Stimulated activated CD4-positive, alpha-beta T cell treated with anti-CD3 and anti-CD28 coated beads, TNF-alpha, amount 100 ng/mL, for 4 hours (primary cell): ENCODE results near the gene PDCD10.

Source experiments
- DNase-seq, 3 experiments: peaks; one replicate each; pipeline ENCODE4 v3.0.0-alpha.2; 2020; ENCODE audit warnings: low read depth in 3 of 3

PDCD10 gene

DNA sequence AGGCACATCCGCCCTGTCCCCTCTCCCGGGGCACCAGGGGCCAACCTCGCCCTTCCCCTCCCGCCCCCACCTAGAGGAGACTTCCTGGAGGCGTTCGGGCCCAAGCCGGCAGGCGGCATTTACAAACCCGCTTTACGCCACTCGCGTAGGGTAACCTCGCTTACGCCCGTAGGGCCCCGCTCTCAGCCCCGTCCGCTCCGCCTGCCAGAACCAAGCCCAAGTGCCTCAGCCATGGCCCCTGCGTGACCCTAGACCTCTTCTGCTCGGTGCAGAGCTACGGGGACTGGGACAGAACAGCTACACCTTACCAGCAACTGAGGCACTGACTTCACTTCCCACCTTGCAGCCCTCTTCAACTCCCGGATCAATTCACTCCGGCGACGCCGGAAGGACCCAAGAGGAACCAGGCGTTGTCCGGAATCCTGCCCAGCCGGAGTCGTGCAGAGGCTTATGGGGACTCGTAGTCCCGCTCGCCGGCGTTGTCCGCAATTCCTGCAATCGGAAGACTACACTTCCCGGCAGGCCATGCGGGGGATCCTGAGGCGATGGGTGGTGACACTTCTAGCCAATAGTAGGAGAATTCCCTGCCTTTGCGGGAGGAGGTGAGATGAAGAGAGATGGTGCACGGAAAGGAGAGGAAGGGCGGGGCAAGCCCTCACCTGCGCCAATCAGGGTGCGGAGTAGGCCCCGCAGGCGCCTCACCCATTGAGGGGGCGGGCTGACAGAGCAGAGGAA lies at the start of gene PDCD10:
Gene PDCD10, minus strand, starts transcription at position 395 of the 735 bp plus-strand sequence. CDS start 14,735 bp downstream, outside the sequence.
- peak; percentile 90 to 93 (median 91) for DNase-seq

DNA sequence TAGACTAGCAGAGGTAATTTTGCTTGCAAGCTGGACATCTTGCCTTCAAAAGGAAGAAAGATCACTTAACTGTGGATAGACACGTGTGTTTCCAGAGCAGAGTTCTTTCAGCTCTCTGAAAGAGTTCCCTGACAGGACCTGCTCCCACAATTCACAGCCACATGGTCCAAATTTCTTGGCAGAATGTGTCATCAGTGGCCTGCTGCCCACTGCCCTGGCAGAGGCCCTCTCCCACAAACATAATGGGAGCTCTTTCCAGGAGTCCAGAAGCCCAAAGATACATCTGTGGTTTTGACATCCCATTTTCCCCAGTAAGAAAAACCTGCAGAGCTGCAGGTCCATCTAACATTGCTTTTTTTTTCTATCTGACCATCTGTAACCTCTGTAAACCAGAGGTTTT lies 49.1 kb upstream of the PDCD10 start:
- DNase-seq, result no peak

DNA sequence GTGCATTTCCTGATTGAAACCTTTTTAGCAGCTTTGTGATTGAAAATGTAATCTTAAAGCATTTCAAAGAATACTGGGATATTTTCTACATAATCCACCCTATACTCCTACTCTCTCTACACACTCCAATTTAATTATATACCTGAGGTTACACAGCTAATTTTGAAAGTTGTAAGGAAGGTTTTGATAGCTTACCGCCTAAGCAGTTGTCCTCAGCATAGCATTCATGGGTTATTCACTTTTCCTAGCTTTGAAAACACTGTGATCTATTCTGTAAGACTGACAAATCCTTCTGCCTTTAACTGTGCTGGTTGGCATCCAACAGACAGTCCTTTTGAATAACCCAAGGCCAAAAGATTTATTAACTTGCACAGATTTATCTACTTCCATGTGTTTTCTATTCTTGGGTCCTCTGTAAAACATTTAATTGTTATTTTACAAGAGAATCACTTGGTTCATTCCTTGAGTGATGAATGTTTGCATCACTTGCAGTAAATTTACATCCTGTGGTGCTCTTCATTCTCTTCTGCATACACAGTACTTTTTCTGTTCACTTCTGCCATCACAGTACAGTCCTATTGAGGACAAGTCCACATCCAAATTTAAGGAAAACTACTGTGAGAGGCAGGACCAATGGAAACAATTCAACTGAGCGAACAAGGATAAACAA lies 45.7 kb upstream of the PDCD10 start:
- no peak for DNase-seq

DNA sequence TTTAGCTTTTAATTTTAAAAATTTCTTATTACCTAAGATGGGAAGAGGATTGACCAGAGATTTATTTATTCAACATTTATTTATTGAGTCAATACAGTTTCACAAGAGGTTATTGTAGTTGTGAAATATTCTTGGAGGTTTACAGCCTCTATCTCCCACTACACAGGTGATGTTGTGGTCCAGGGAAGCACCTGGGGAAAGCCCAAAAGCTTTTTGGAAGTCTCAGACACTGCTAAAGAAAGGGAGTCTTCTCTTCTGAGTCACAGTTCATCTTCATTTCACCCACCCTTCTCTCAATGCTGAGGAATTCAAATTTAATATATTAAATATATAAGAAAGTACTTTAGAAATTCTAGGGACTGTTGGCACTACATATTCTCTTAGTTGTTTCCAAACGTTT lies 42.7 kb upstream of the PDCD10 start:
- no peak for DNase-seq

DNA sequence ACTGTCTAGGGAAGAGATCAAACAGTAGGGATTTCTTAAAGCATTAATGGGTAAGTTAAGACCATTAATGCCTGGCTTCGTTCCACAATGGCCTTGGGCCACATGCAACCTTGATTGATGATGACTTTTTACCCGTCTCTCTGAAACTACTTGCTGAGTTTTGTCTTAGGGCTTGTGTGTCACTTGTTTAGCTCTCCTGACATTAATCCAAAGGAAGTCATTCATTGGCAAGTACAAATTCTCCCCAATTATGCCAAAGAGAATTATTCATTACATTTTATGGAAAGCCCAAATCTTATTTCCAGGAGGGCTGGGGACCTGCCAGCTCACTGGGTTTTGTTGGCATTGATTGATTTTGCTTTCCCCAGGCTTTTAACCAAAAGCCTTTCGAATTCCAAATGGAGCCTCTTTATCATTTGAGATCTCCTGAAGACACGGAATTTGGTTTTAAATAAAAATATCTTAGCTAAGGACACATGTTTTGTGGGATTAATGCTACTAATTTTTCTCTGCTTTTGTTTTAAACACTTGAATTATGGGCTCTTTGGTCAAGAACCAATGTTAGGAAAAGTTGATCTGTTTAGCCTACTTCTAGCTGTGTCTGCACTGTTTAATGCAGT lies 41.5 kb upstream of the PDCD10 start:
- no peak for DNase-seq

DNA sequence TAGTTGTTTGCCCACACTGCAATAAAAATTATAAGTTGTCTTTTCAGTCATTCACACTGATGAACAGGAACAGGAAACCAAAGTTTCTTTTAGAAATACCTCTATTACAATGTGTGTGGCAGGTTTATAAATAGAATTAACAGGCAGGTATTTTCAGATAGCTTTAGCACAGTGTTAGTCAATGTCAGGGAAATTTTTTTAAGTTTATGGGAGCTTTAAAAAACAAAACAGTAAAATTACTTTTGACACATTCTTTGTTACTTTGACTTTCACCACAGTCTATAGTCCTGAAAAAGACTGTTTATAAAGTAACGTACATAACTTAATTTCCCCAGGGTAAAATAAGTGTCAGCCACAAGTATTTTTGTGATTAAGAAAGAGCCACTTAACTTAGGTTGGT lies 38.9 kb upstream of the PDCD10 start:
- no peak for DNase-seq

DNA sequence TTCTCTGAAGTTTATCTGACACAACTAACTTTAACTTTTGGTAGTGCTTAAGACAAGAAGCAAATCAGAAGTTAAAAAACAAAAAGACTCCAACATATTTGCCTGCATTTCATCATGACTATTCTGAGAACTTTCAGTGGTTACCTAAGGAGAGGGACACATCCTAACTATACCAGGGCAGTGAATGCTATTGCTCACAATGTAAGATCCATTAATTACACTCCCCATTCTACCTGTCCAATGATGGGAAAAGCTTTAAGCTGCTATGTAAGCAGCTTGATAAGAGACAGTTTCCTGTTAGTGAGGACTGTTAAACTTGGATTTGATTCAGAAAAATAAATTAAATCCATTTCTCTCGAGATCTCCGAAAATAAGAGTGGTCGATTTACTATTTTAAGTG lies 38.3 kb upstream of the PDCD10 start:
- no peak for DNase-seq

DNA sequence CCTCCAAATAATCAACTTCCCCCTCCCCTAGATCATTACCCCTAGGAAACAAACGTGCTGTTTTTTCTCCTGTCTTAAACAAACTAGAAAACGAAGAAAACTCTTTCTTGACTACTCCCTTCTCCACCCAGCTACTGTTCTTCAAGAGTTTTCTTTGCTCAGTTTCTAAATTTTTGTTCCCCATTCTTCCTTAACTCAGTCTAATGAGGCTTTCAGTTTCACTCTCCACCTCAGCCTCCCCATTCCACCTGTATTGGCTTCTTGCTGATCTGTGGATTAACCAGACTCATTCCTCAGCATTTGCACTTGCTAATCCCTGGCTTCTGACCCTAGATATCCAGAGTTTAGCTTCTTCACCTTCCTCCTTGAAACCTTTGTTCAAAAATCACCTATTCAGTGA lies 27.6 kb upstream of the PDCD10 start:
- no peak for DNase-seq

DNA sequence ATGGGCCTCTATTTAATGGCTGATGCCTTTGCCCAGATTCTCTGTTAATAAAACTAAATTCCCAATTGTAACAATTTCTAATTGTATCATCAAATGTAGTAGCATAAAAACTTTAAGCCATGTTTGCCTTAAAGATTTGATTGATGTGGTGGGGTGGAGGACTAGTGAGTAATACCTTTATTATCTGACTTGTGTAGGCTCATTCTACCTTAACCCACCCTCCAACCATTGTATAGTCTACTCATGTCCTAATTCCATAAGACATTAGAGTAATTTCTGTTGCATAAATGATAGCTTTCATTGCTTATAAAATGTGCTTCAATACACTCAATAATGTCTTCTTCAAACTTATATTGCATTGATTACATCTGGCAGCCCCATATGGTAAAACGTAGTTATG lies 26.6 kb upstream of the PDCD10 start:
- no peak for DNase-seq

DNA sequence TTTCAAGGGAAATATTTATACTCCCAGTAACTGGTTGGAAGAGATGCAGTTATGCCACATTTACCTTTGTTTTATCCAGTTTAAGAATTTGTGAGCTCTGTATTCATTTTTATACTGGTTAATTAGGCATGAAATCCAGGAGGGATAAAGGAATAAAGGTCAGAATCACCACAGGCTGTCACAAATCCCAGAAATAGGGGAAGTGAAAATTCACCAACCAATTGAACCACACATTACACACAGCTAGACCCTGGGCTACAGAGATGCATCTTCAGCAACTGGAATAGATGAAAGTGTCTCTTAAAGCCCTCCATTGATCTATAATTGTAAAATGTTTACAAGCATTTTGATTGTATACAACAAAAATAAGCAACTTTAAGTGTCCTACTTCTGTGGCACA lies 19.4 kb upstream of the PDCD10 start:
- no peak for DNase-seq

DNA sequence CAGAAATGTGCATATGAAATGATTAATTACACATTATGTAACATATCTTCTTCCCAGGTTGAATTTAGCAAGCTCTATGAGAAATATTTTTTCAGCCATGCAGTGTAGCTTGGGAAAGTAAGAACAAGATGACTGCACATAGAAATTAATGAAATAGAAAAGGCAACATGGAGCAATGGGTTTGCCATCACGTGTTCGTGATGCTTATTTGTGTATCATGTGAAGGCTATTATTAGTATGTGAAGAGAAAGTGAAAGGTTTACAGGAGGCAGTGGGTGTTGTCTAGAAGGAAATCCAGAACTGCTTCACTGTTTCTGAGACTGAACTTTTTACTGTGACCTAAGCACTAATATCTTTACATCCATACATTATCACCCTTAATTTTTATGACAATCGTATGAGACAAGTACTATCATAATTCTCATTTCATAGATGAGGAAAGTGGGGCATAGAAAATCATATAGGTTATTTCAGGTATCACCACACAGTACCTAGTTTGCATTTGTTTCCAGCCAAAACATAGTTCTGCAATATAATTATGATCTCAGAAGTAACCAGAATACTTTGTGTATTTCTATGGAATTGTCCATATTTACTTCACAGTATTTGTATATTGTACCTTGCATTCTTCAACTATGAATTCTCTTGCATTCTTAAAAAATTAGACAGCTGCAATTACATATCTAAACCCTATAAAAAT lies 15.7 kb upstream of the PDCD10 start:
- no peak for DNase-seq

DNA sequence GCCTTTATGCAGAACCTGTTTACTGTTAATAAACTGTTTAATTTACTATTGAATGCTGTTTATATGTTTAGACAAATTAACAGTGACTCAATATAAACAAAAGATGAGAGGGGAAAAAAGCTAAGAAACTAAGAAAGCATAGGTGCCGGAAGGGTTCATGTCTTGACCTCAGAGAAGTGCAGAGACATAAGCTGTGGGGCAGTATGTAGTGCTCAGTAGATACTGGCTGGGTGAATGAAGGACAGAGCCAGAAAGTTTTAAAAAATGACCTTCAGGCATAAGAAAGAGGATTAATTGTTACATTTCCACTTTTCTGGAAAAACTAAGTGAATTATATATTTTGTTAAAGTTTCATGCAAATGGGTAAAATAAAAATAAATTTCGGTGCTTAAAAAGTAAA lies 15.0 kb upstream of the PDCD10 start:
- DNase-seq, result no peak

DNA sequence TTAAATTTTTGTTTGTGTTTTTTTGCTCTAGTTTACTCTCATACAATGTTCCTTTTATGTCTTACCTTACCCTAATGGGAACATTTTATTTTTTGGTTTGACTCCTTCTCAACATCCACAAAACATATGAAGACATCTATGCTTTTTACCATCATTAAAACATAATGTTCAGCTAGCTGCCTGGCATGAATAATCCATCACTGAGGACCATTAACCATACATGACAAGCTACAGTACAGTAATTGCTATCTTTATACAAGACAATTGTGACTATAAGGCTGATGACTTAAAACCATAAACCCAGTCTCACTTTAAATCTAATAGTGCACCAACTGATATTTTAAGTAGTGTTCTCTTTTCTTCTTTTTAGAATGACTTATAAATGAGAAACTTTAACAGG lies 14.5 kb upstream of the PDCD10 start:
- no peak for DNase-seq

DNA sequence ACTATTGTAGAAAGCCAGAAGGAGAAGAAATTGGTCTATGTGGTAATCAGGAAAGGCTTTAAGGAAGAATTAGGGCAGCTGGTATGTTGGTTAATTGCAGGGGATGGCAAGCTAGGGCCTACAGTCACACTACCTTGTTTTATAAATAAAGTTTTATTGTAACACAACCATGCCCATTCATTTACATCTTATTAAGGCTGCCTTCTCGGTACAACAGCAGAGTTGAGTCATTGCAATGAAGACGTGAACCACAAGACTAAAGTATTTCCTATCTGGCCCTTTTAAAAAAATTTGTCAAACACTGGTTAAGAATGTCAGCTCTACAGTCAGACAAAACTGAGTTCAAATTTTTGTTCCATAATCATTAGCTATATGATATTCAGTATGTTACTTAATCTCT lies 9.1 kb upstream of the PDCD10 start:
- DNase-seq, result no peak

DNA sequence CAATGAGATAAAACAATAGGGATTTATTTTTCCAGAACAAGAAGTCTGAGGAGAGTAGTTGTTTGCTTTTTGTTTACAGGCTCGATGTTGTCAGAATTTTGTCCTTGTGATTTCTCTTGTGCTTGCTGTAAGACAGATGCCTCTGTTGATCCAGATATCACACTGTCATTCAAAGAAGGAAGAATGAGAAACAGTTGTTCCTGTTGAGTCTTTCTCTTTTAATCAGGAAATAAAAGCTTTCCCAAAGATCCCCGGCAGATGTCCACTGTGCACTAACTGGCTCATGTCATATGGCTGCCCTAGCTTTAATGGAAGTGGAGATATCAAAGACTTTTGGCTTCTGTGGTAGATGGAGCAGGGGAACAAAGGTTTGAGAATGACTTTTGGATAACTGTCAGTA lies 7.6 kb upstream of the PDCD10 start:
- DNase-seq, result no peak

DNA sequence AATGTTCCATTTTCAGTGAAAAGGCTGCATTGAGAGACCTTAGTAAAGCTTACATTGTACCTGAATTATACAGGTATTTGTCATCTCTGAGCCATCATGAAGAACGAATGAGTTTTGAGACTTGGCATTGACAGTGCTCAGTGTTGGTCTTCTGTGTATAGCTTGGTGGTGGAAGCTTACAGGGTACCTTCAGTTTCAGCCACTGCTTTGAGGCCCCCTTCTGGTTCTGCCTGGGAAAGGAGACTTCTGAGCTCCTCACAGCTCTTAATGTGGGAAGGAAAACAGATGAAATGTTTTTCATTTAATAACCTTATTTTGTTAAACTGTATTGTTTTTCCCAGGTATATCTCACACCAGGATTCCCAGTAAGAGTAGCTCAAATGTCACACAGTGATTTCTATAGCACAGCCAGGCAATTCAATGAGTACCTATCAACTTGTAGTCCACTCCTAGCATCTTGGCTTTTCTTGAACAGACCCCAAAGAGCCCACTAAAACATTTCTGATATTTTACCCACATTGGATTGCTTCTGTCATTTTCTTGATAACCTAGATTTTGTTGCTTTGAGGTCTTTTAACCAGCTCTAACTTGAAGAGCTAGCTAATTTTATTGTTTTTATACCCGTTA lies 6.4 kb upstream of the PDCD10 start:
- peak in 1 of 3 experiments; percentile 6 for DNase-seq

DNA sequence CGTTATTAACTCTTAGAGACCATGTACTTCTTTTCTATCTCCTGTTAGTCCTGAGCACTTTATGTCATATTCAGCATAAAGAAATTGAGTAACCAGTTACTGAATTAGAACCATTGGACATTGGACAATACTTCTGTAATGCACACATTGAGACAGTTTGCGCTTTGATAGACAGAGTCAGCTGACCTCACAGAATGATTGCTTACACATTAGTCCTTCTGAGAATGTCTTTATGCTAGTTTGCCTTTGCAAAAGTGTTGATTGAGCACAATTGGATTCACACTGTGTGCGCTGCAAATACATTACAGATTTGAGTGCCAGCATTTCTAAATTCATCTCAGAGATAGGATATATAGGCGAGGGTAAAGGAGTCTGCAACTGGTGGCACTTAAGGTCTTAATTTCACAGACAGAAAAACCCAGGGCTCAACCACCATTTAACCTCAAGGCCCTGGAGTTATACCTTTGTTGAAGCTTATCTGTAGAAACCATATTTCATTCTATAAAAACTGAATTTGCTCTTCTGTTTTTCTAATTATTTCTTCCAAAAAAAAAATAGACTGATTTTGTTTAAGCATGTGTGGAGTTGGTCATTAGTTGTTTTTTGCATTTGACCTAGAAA lies 4.6 kb upstream of the PDCD10 start:
- no peak for DNase-seq

DNA sequence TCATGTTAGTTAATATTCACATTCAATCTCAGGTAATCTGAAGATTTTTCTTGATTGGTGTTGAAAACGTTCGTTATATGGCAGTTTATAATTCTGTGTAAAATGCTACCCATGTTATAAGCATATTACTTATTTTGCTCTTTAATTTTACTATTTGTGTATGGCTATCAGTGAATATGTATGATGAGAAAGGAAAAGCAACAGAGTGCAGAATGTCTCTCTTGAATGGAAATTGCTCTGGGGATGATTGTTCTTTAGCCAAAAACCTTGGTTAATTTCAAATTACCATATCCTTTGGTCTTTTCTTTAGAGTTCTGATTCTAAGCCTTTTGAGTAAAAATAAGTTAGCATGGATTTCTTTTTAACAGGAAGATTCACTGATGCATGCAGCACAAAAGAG lies 3.3 kb upstream of the PDCD10 start:
- no peak for DNase-seq

DNA sequence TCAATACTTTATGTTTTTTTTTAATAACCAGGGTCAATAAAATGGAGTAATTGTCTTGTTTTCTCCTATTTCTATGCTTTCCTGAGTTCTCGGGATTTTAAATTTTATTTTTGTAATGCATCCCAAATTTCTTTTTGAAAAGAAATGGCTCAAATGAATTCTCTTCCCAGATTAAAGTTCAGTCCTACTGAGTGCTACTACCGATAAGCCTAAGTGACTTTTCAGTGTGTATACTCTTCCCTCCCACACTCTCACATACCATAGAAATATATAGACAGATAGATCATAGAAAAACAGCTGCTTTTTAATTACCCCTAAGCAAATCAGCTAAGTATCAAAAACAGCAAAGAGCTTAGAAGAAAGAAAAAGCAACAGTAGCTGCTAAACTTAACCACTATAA lies 2.3 kb upstream of the PDCD10 start:
- no peak for DNase-seq

DNA sequence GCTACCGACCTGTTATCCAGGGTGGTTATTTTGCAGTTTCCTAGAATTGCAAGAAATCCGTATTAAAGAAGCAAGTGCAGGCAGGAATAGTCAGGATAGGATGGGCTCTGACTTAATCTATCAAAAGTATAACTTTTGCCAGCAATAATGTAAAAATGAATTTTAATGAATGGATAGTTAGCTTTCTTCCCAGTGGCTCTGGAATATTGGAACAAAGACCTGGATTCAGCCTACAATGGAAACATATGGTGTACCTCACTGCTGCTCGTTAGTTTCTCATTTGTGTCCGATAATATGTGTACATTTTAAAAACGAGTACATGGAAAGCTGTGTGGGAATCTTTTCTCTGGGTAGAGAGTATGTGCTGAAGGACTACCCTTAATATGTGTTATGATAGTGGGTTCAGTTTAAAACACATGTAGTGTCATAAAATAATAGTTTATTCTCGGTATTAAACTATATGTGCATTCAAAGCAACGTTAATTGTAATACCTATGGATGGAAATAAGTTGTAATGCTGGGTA lies 1.6 kb upstream of the PDCD10 start:
- no peak for DNase-seq
